GM11168 (cell line): ENCODE measurements around the gene FAM170B.

Experiments
- in situ Hi-C: fragments of 300-500 bp; cut with MboI; formaldehyde crosslinking; loops from one replicate; pipeline ENCODE4 v1.12.0; 2022; ENCODE audit warnings: low sequenced_read_pairs; ENCODE audit not compliant: unreplicated experiment

Gene FAM170B

GRCh38 chr10:49082766-49083165 lies 51.1 kb downstream of the FAM170B start:
- in situ Hi-C loops: no loop called here

GRCh38 chr10:49081547-49082275 lies 52.1 kb downstream of the FAM170B start:
- in situ Hi-C loops: no loop called here
